Glomerular endothelial cell (primary cell): ENCODE results near the gene OSBPL9. TPM values are rescaled to one million over a fixed set of nuclear protein-coding genes. Genes with fewer than 3 reads are reported as not detected.

Experiments used
- DNase-seq: peaks from one replicate; pipeline ENCODE4 v3.0.0-alpha.2; 2011; ENCODE audit warnings: low read depth, low spot score; ENCODE audit errors: extremely low read depth
- total RNA-seq: library from RNA; depleted of rRNA; stranded (reverse); fragments of >200 nt; gene quantifications from 2 replicates; pipeline ENCODE4 v1.2.3, GENCODE V29; 2015

Gene OSBPL9
- total RNA-seq, 1 donor from 2014 or later, result 72.6 TPM

GRCh38 chr1:51661081-51661518 lies 44.2 kb downstream of the OSBPL9 start:
- DNase-seq, result peak; percentile 72

DNA sequence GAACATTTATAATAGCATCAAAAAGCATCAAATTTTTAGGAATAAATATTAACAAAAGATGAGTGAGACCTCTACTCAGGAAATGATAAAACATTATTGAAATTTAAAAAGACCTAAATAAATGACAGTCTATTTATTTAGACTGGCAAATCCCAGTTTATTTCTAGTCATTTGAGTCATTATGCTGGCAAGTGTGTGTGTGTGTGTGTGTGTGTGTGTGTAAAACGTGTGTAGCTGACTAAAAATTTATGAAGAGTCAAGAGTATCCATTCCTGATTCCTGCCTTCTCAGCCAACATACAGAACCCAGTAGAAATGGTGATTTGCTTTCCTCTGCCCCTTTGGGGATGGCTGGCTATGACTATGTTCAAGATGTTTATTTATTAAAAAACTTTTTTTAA lies 46.2 kb downstream of the OSBPL9 start:
- DNase-seq, result no peak

DNA sequence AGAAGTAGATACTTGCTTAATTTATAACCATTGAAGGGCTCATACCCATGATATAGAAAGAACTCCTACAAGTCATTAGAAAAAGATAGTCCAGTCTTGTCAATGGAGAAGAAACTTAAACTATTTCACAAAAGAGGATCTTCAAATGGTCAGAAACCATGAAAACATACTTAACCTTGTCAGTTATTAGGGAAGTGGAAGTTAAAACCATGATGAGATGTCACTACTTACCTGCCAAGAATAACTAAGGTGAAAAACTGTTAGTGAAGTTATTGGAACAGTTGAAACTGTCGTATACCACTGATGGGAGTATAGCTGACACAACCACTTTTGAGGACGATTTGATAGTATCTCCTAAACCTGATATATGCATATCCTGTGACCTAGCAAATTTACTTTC lies 46.8 kb downstream of the OSBPL9 start:
- no peak for DNase-seq

DNA sequence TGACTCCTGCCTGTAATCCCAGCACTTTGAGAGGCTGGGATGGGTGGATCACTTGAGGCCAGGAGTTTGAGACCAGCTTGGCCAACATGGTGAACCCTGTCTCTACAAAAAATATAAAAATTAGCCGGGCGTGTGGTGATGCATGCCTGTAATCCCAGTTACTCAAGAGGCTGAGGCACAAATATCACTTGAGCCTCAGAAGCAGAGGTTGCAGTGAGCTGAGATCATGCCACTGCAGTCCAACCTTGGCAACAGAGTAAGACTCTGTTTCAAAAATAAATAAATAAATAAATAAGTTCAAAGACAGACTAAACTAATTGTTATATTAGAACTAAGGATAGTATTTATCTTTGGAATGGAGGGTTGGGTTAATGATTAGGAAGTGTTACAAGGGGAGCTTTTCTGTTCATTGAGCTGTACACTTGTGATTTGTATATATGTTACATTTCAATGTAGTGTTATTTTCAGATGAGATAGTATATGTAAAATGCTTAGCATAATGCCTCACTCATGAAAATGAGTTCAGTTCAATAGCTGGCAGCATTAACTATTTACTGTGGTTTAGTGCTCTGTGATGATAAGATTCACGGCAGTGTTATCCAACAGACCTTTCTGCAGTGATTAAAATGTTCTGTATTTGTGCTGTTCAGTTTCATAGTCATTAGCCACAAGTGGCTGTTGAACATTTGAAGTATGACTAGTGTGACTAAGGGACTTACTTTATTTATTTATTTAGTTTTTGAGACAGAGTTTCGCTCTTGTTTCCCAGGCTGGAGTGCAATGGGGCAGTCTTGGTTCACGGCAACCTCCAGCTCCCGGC lies 47.7 kb downstream of the OSBPL9 start:
- no peak for DNase-seq

GRCh38 chr1:51666478-51666877 lies 49.6 kb downstream of the OSBPL9 start:
- DNase-seq, result no peak

GRCh38 chr1:51667561-51667960 lies 50.7 kb downstream of the OSBPL9 start:
- no peak for DNase-seq

GRCh38 chr1:51669272-51669671 lies 52.4 kb downstream of the OSBPL9 start:
- DNase-seq, result no peak

DNA sequence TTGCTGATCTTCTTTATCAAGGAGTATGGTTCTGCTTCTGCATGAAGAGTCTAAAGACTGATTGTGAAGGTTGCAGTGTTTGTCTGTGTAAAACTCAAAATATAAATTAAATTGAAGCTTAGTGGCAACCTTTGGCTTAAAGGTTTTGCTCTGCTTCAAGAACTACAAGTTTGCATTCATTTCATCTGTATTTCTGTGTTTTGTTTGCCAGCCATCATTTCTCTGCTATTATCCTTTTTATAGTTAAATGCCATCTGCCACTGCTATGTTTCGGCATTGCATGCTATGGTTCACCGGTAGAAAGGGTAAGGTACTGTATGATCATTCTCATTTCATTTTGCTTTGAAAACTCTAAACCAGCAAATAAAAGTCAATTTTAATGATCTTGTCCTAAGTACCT lies 52.9 kb downstream of the OSBPL9 start:
- no peak for DNase-seq

DNA sequence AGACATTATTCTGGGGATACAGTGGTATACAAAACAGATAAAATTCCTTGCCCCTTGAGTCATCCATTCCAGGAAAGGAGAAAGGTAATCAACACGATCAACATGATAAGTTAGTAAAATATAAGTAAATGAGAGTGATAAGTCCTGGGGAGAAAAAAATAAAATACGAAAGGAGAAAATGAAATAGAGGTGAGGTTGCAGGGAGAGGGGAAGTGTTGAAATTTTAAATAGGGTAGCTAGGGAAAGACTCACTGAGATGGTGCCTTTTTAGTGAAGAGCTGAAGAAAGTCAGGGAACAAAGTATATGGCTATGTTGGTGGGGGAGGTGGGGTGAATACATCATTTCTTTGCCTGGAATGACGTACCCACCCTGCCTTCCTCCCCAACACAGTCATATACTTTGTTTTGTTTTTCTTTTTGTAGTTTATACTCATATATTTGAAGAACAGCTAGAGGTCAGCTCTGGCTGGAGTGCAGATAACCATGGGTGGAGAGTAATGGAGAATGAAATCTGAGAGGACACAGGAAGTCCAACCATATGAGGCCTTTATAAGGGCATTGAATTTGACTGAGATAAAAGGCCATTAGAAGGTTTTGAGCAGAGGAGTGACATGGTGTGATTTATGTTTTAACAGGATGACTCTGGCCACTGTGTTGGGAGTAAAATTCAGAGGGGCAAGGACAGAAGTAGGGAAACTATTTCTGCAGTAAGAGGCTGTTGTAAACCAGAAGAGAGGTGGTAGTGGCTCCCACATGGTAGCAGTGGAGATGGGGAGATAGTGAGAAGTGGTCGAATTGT lies 54.8 kb downstream of the OSBPL9 start:
- peak; percentile 67 for DNase-seq

GRCh38 chr1:51673279-51673678 lies 56.4 kb downstream of the OSBPL9 start:
- DNase-seq, result no peak

- DNase-seq, result no peak
These were observed 58.4 kb downstream of the OSBPL9 start for GRCh38 chr1:51675177-51675780.

GRCh38 chr1:51679435-51679834 lies 62.5 kb downstream of the OSBPL9 start:
- no peak for DNase-seq

DNA sequence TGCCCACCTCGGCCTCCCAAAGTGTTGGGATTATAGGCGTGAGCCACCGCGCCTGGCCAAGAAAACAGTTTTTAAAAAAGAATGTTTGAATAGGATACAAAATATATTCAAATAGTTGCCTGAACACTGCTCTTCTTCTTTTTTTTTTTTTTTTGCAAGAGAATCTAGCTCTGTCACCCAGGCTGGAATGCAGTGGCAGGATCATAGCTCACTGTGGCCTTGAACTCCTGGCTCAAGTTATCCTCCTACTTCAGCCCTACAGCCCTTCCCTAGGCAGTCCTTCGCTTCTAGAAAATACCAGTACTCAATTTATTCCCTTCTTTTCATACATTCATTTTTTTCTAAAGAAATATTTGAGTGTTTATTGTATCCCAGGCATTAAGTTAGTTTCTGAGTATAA lies 67.9 kb downstream of the OSBPL9 start:
- no peak for DNase-seq

- no peak for DNase-seq
These were observed 69.6 kb downstream of the OSBPL9 start for GRCh38 chr1:51686450-51686849.

GRCh38 chr1:51689075-51689440 lies 72.2 kb downstream of the OSBPL9 start:
- DNase-seq, result no peak

DNA sequence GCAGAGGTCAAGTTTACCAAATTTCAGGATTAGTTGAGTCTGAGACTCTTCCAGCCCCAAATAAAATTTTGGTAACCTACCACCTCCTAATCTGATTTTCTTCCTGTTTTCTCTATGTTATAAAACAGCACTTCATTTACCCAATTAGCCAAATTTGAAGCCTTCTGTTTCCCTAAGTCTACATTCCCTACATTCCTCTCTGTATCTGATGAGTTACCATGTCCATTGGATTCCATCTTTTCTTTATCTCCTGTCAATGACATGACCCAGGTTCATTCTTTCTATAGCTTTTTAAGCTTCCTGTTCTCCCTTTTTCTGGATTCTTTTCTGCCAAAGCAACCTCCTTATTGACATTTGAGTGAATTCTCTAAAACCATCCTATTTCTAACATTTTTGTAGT lies 72.8 kb downstream of the OSBPL9 start:
- no peak for DNase-seq

DNA sequence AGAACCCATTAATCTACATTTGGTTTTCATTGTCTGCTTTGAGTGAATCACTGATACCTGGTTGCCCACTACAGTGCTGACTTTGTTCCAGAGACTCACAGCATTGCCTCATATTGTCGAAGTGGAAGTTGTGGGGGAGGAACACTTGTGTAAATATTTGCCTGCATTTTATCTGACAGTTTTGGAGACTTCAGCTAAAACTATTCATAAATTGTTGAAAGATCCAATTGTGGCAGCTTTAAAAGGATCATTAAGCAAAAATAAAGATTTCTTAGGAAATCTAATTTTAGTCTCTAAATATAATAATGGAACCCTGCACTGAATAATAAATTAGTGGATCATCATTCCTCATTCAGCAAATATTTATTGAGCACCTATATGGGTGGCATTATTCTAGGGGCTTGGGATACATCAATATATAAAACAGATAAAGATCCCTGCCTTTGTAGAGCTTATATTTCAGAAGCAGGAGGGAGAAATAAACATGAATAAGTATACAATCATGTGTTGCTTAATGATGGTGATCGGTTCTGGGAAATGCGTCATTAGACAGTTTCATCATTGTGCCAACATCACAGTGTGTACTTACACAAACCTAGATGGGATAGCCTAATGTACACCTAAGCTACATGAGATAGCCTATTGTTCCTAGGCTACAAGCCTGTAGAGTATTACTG lies 73.5 kb downstream of the OSBPL9 start:
- DNase-seq, result no peak

GRCh38 chr1:51691920-51692319 lies 75.0 kb downstream of the OSBPL9 start:
- DNase-seq, result no peak

- no peak for DNase-seq
These were observed 76.7 kb downstream of the OSBPL9 start for GRCh38 chr1:51693419-51694155.

GRCh38 chr1:51697166-51697565 lies 80.3 kb downstream of the OSBPL9 start:
- DNase-seq, result no peak
